Liver (tissue), 9 donors: ENCODE measurements around the gene NPAS2. TPM values are rescaled to one million over a fixed set of nuclear protein-coding genes. Genes with fewer than 3 reads are reported as not detected.

Experiments used
- DNase-seq: peaks from one replicate; pipeline ENCODE4 v3.0.0-alpha.2; 2017; ENCODE audit warnings: low spot score
- H3K27ac ChIP-seq, 2 donors: one replicate each; pipeline ENCODE4 v1.7.0; 2013; ENCODE audit warnings: inconsistent platforms in 2 of 2, low read length in 2 of 2, control low read depth in 1 of 2, low read depth in 1 of 2, mild to moderate bottlenecking in 1 of 2
- H3K27me3 ChIP-seq, 4 donors: one replicate each; pipeline versions ENCODE4 v1.6.1 to v1.7.0; 2013; ENCODE audit warnings: low read length in 3 of 4, inconsistent platforms in 1 of 4, mild to moderate bottlenecking in 1 of 4, moderate library complexity in 1 of 4; ENCODE audit not compliant: control insufficient read depth in 4 of 4, insufficient read depth in 4 of 4
- H3K36me3 ChIP-seq, 4 donors: one replicate each; pipeline versions ENCODE4 v1.6.1 to v1.7.0; 2013; ENCODE audit warnings: low read length in 3 of 4, mild to moderate bottlenecking in 3 of 4, low read depth in 1 of 4, moderate library complexity in 1 of 4; ENCODE audit not compliant: control insufficient read depth in 4 of 4, insufficient read depth in 3 of 4
- H3K4me1 ChIP-seq, 4 donors: one replicate each; pipeline versions ENCODE4 v1.6.1 to v1.7.0; 2013; ENCODE audit warnings: low read length in 3 of 4, mild to moderate bottlenecking in 3 of 4, moderate library complexity in 1 of 4; ENCODE audit not compliant: control insufficient read depth in 4 of 4, insufficient read depth in 4 of 4
- H3K4me3 ChIP-seq, 3 donors: one replicate each; pipeline versions ENCODE4 v1.6.1 to v1.7.0; 2013; ENCODE audit warnings: low read length in 3 of 3, control low read depth in 1 of 3, low read depth in 1 of 3, mild to moderate bottlenecking in 1 of 3
- H3K9ac ChIP-seq, 2 donors: one replicate each; pipeline ENCODE4 v1.7.0; 2013; ENCODE audit warnings: low read length in 2 of 2, mild to moderate bottlenecking in 2 of 2, moderate library complexity in 2 of 2, control low read depth in 1 of 2, low read depth in 1 of 2
- H3K9me3 ChIP-seq, 4 donors: one replicate each; pipeline versions ENCODE4 v1.6.1 to v1.7.0; 2013; ENCODE audit warnings: low read length in 3 of 4; ENCODE audit not compliant: control insufficient read depth in 4 of 4
- CTCF ChIP-seq: fragments of 150-350 bp; IDR thresholded peaks from 2 replicates; pipeline ENCODE4 v1.5.1; 2017; ENCODE audit warnings: improper control_type of control experiment, low read depth, low read length; ENCODE audit not compliant: missing input control
- EGR1 ChIP-seq, 2 donors: IDR thresholded peaks; 2 replicates each; pipeline ENCODE4 v1.6.1; 2016 to 2018; ENCODE audit warnings: antibody characterized with exemption in 2 of 2, low read depth in 2 of 2
- FOXA1 ChIP-seq: IDR thresholded peaks from 2 replicates; pipeline ENCODE4 v1.6.1; 2016; ENCODE audit warnings: antibody characterized with exemption
- FOXA2 ChIP-seq: IDR thresholded peaks from 2 replicates; pipeline ENCODE4 v1.6.1; 2016; ENCODE audit warnings: antibody characterized with exemption
- GABPA ChIP-seq, 2 donors: IDR thresholded peaks in 1 of 2; conservative IDR thresholded peaks in 1 of 2; 2 replicates each; pipeline ENCODE4 v1.6.1; 2016; ENCODE audit warnings: antibody characterized with exemption in 2 of 2, mild to moderate bottlenecking in 1 of 2, moderate library complexity in 1 of 2
- HNF4A ChIP-seq, 2 donors: conservative IDR thresholded peaks; 2 replicates each; pipeline ENCODE4 v1.6.1; 2016; ENCODE audit warnings: antibody characterized with exemption in 2 of 2, mild to moderate bottlenecking in 2 of 2
- JUND ChIP-seq, 2 donors: IDR thresholded peaks; 2 replicates each; pipeline ENCODE4 v1.6.1; 2016; ENCODE audit warnings: antibody characterized with exemption in 2 of 2
- NR2F2 ChIP-seq: IDR thresholded peaks from 2 replicates; pipeline ENCODE4 v1.6.1; 2016; ENCODE audit warnings: antibody characterized with exemption
- RAD21 ChIP-seq, 2 donors: IDR thresholded peaks; 2 replicates each; pipeline ENCODE4 v1.6.1; 2016; ENCODE audit warnings: antibody characterized with exemption in 2 of 2, mild to moderate bottlenecking in 2 of 2
- RXRA ChIP-seq, 2 donors: IDR thresholded peaks; 2 replicates each; pipeline ENCODE4 v1.6.1; 2017 to 2018; ENCODE audit warnings: antibody characterized with exemption in 2 of 2, mild to moderate bottlenecking in 1 of 2
- SP1 ChIP-seq: IDR thresholded peaks from 2 replicates; pipeline ENCODE4 v1.6.1; 2018; ENCODE audit warnings: antibody characterized with exemption, mild to moderate bottlenecking
- TAF1 ChIP-seq: conservative IDR thresholded peaks from 2 replicates; pipeline ENCODE4 v1.6.1; 2016; ENCODE audit warnings: antibody characterized with exemption, mild to moderate bottlenecking
- YY1 ChIP-seq: IDR thresholded peaks from 2 replicates; pipeline ENCODE4 v1.6.1; 2016; ENCODE audit warnings: antibody characterized with exemption, mild to moderate bottlenecking
- WGBS: extraction: QIAGEN DNeasy Blood & Tissue Kit; methylation state at CpG from one replicate; pipeline ENCODE4 v1.1.7; 2013; 5-methylcytosine and 5-hydroxymethylcytosine counted together
- polyA plus RNA-seq, 2 donors: library from polyadenylated mRNA; stranded (reverse) in 1 of 2; unstranded in 1 of 2; fragments of 200-250 nt in 1 of 2; fragments of >200 nt in 1 of 2; fragmentation: Nextera tagmentation in 1 of 2; extraction: Ambion mirVana in 1 of 2; gene quantifications; one replicate each; pipeline versions ENCODE4 v1.2.1 to v1.2.3, GENCODE V29; 2013 to 2015
- total RNA-seq, 2 donors: library from RNA; depleted of rRNA; stranded (reverse); fragments of >200 nt; gene quantifications; one replicate each; pipeline ENCODE4 v1.2.3, GENCODE V29; 2014
- TF ChIP-seq, protein P1 (sequence below): IDR thresholded peaks from 2 replicates; pipeline ENCODE4 v1.6.1; 2016; ENCODE audit warnings: antibody characterized with exemption
- TF ChIP-seq, protein P2 (sequence below): IDR thresholded peaks from 2 replicates; pipeline ENCODE4 v1.6.1; 2016; ENCODE audit warnings: antibody characterized with exemption
- TF ChIP-seq, protein P3 (sequence below): IDR thresholded peaks from 2 replicates; pipeline ENCODE4 v1.6.1; 2016; ENCODE audit warnings: antibody characterized with exemption
- donor health status: healthy.
- donor health status: healthy.
- donor health status: healthy.
- donor health status: healthy.
- donor health status: healthy.

Gene NPAS2
- total and polyA plus RNA-seq, 4 donors, result 0.33 to 24.3 (median 6.6) TPM

DNA sequence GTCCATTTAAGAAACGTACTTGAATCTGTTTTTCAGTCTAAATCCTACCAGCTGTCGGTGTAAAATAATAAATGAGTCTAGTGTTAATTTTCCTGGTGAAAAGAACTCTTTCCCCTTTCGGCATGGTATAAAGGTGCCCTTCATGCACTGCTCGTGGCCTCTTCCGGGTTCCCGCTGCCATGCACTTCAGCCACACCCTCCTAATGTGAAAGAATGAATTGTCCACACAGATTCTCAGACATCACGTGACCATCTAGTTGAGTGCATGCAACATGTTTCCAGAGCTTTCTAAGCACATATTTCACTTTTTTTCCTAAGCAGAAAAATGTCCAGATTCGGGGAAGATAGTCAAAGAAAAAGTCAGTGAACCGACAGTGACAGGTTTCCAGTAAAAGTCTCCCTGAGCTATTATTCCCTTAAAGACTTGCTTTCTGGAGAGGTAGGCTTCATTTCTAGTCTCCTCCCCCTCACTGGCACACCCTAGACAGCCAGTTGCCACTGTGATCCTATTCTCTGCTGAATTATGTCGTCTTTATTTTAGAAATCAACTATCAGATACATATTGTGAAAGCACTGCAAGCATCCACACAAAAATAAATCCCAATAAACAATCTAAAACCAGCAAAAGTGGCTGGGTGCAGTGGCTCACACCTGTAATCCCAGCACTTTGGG, 116.3 kb downstream of the NPAS2 start:
- no peak for DNase-seq
- H3K27me3 ChIP-seq, result no peaks in the 10 kb centered on the region
- H3K27ac ChIP-seq, result no peak overlapping the region
- no peaks in the 10 kb centered on the region for H3K9me3 ChIP-seq
- H3K9ac ChIP-seq, result no peak overlapping the region
- TF ChIP-seq FOXA1, result no peak
- TF ChIP-seq, protein P1, sequence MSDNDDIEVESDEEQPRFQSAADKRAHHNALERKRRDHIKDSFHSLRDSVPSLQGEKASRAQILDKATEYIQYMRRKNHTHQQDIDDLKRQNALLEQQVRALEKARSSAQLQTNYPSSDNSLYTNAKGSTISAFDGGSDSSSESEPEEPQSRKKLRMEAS, result no peak
- H3K4me1 ChIP-seq, result peaks cover 5 to 36% (median 24%) of the 10 kb centered on the region in 4 donors
- peaks cover 0 to 3% (median 2%) of the 10 kb centered on the region in 4 donors for H3K36me3 ChIP-seq
- WGBS, result 90% methylated on average over 10 of the region's 10 CpGs
- H3K4me3 ChIP-seq, result no peak overlapping the region

DNA sequence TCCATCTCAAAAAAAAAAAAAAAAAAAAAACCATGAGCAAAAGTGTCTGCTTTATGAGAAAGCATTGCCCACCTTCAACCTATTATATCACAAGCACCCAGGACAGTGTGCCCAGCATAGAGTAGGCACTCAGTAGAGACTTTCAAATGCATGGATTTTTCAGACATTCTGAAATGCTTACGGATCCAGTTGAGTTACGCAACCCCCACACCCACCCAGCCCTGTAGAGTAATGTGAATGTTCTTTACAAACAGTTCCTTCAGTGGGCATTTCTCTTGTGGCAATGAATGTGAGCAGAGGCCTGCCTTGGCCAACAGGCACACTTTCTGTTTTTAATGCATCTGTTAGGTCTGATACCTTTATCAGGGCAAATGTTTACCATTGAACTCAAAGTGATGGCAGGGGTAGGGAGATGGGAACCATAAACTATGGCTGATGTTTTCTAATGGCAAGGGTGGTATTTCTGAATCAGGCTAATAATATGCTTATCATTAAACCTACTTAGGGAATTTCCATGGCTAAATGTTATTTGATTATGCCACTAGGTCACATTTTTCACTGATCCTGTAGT, 117.1 kb downstream of the NPAS2 start:
- WGBS, result 90% methylated on average over 2 of the region's 2 CpGs
- no peak for TF ChIP-seq JUND (IDR thresholded peaks at IDR 0.05)
- TF ChIP-seq FOXA1, result no peak
- TF ChIP-seq RXRA (IDR thresholded peaks at IDR 0.05), result no peak
- TF ChIP-seq EGR1 (IDR thresholded peaks at IDR 0.05; ENCODE audit: low read depth in 2 of 2), result no peak
- TF ChIP-seq, protein P2, sequence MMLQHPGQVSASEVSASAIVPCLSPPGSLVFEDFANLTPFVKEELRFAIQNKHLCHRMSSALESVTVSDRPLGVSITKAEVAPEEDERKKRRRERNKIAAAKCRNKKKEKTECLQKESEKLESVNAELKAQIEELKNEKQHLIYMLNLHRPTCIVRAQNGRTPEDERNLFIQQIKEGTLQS, result no peak
- TF ChIP-seq GABPA (IDR thresholded peaks at IDR 0.05 in 1 of 2, conservative IDR thresholded peaks at IDR 0.05 in 1 of 2), result no peak
- TF ChIP-seq TAF1, result no peak
- TF ChIP-seq NR2F2, result no peak
- no peak for TF ChIP-seq YY1
- TF ChIP-seq, protein P1, result no peak
- TF ChIP-seq, protein P3, sequence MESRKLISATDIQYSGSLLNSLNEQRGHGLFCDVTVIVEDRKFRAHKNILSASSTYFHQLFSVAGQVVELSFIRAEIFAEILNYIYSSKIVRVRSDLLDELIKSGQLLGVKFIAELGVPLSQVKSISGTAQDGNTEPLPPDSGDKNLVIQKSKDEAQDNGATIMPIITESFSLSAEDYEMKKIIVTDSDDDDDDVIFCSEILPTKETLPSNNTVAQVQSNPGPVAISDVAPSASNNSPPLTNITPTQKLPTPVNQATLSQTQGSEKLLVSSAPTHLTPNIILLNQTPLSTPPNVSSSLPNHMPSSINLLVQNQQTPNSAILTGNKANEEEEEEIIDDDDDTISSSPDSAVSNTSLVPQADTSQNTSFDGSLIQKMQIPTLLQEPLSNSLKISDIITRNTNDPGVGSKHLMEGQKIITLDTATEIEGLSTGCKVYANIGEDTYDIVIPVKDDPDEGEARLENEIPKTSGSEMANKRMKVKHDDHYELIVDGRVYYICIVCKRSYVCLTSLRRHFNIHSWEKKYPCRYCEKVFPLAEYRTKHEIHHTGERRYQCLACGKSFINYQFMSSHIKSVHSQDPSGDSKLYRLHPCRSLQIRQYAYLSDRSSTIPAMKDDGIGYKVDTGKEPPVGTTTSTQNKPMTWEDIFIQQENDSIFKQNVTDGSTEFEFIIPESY, result no peak
- no peak for TF ChIP-seq FOXA2
- TF ChIP-seq CTCF, result no peak
- no peak for TF ChIP-seq RAD21 (IDR thresholded peaks at IDR 0.05)
- no peak for TF ChIP-seq HNF4A (conservative IDR thresholded peaks at IDR 0.05)
- TF ChIP-seq SP1, result no peak
- H3K9ac ChIP-seq, result no peak overlapping the region
- H3K36me3 ChIP-seq, result peaks cover 0 to 3% (median 2%) of the 10 kb centered on the region in 4 donors
- peaks cover 5 to 37% (median 24%) of the 10 kb centered on the region in 4 donors for H3K4me1 ChIP-seq
- no peak overlapping the region for H3K27ac ChIP-seq
- DNase-seq, result no peak
- no peaks in the 10 kb centered on the region for H3K9me3 ChIP-seq
- no peaks in the 10 kb centered on the region for H3K27me3 ChIP-seq
- H3K4me3 ChIP-seq, result no peak overlapping the region
